ENCODE measurements around the gene HMX3. TPM values are rescaled to one million over a fixed set of nuclear protein-coding genes. Genes with fewer than 3 reads are reported as not detected.

HMX3 gene
- total RNA-seq, 1 experiment from 2014 or later, result 0.45 TPM

DNA sequence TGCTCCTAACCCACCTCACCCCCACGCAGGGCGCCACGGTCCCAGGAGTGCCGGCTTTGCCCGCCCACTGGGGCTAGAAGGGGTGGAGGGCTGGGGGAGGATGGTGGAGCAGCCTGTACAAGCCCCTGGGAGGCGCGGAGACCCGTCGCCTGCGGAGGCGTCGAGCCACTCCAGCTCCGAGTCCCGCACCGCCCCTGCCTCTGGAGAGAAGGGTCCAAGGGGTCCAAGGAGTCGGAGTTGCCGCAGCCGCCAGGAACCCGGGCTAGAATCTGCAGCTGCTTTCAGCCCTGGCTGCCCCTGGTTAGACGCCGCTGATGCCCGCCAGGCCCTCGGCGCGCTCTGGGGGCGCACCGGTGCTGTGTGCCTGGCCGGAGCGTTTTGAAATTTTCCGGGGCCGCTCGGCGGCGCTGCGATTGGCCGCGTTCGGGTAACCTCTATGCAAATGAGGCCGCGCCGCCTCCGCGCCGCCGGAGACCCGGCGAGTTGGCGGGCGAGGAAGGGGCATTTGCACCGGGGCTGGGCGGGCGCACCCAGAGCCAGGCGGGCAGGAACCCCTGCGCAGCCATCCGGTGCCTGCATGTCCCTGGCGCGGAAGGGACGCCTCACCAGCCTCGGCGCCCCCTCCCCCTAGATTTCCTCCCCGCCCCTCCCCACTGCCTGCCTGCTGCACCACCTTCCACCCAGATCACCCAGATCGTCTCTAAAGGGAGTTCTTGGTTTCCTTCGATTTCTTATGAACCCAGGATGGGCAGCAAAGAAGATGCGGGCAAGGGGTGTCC is 12.1 kb downstream of the HMX3 start, which contains the start of gene HMX2:
Gene HMX2 (plus strand): TSS at position 502 of the 779 bp plus-strand sequence. CDS start 243 bp downstream, at position 745.
- DNase-seq (ENCODE audit: low spot score), result no peak

DNA sequence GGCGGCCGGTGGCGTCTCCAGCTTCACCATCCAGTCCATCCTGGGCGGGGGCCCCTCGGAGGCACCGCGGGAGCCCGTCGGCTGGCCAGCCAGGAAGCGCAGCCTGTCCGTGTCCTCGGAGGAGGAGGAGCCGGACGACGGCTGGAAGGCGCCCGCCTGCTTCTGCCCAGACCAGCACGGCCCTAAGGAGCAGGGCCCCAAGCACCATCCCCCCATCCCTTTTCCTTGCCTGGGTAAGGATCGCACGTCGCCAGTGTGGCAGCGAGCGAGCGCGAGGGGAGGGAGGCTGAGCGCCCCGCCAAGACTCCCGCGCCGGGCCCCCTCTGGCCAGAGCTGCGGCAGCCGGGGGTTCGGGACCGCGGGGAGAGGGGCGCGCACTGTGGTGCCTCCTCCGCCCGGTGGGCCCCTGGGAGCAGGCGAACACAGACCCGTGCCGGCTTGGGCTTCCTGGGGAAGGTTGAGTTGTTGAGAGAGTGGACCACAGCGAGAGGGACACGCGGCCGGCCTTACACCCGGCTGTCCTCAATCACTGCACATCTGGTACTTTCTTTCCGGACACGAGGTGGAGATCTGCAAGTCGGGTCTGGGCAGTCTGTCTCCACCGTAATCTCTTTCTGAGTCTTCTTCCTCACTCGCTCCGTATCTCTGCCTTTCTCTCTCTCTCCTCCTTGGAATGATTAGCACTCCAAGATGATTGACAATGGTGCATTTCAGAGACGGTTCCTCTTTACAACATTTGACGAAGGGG is 12.8 kb downstream of the HMX3 start:
- DNase-seq (ENCODE audit: low spot score), result no peak

DNA sequence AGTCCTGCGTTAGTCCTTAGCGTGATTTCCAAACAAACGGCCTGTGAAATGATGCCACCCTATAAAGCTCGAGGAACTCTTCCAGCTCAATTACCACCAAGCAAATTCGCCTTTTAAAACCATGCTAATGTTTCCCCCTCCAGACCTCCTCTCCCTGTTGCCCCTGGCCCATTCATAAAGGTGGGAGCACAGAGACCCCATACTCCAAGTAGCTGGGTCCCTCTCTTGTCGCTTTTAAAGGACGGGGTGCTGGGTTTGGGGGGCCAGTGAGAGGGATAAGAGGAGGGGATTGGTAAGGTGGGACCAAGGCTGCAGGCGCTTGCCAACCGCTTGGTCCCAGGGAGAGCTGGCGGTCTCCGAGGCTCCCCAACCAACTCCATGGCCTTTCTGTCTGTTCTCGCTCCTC is 13.4 kb downstream of the HMX3 start:
- DNase-seq (ENCODE audit: low spot score), result no peak

DNA sequence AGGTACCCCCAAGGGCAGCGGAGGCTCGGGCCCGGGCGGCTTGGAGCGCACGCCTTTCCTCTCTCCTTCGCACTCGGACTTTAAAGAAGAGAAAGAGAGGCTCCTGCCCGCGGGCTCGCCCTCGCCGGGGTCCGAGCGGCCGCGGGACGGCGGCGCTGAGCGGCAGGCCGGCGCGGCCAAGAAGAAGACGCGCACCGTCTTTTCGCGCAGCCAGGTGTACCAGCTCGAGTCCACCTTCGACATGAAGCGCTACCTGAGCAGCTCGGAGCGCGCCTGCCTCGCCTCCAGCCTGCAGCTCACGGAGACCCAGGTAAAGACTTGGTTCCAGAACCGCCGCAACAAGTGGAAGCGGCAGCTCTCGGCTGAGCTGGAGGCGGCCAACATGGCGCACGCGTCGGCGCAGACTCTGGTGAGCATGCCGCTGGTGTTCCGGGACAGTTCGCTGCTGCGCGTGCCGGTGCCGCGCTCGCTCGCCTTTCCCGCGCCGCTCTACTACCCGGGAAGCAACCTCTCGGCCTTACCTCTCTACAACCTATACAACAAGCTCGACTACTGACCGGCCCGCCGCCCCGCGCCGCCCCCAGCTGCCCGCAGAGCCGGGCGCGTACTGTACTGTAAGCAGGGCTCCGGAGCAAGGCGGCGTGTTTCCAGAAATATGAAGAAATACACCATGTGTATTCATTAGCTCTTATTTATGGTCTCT is 13.9 kb downstream of the HMX3 start:
- no peak for DNase-seq (ENCODE audit: low spot score)

DNA sequence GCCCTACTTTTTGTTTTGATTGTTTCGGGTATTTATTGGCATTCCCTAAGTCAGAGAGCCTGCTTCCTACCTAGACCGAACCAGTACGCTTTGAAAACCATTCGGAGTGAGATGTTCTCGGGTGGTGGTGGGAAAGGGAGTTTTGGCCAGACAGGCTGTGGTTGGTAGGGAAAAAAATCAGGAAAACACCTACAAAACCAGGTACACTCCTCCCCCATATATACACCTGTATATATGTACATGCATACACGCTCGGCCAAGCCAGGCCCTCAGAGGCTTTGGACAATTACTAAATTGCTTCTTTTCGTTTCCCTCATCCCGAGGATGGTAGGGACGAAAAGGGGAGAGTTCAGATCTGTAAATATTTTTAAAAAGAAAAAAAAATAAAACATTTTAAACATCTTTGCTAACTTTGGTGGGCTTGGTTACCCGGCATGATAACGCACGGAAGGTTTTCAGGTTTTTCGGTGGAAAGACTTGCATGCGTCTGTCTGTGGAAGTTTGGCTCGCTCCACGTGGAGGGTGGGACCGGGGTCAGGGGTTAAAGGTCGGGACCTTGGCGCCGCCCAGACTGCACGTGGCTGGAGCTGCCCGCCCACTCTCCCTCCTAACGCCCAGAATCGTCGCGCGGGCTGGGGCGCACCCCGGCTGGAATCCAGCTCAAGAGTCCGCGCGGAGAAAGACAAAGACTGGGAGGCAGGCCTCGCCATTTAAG is 14.7 kb downstream of the HMX3 start:
- DNase-seq (ENCODE audit: low spot score), result no peak

DNA sequence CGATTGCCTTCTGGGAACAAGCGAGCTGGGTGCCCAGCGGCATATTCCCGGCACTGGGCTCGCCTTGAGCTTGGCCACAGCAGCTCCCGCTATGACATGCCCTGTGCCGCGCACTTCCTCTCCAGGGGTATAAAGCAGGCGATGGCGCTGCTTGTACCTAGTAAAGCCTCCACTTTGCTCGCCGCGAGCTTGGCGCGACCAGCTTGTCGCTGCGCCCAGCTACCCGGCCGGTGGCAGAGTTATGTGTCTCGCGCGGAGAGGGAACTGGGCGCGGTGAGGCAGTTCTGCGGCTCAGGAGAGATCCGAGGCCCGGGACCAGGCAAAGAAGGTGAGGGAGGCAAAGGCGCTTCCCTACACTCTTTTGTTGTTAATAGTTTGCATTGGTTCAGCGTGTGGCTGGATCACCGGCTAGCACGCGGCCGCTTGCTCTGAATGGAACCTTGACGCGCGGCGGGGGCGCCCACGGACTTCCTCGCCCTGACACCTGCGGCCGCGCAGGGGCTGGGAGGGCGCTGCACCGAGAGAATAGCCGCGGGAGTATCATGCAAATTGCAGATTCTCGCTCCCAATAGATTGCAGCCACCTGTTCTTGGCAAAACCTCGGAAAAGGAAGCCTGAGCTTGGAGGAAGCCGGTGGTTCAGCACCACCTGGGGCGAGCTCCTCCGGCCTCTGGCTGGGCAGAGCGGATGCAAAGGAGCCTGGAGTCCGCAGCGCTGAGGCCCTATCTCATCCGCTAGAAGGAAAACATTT is 15.4 kb downstream of the HMX3 start:
- no peak for DNase-seq (ENCODE audit: low spot score)

DNA sequence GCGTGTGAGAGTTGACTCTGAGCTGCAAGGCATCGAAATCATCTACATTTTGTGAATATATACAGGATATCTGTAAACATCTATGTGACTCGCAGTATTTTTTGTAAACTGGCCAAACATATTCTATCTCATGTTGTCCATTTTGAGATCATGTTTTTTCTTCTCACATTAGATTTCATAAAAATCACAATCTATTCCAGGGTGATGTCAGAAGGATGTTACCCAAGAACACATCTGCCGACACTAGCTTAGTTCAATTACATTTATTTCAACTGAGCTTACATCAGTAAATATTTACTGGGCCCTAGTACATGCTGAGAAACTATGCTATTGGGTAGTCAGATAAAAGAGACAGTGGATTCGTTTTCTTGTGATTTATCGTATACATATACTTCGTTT is 16.0 kb downstream of the HMX3 start:
- DNase-seq (ENCODE audit: low spot score), result no peak

DNA sequence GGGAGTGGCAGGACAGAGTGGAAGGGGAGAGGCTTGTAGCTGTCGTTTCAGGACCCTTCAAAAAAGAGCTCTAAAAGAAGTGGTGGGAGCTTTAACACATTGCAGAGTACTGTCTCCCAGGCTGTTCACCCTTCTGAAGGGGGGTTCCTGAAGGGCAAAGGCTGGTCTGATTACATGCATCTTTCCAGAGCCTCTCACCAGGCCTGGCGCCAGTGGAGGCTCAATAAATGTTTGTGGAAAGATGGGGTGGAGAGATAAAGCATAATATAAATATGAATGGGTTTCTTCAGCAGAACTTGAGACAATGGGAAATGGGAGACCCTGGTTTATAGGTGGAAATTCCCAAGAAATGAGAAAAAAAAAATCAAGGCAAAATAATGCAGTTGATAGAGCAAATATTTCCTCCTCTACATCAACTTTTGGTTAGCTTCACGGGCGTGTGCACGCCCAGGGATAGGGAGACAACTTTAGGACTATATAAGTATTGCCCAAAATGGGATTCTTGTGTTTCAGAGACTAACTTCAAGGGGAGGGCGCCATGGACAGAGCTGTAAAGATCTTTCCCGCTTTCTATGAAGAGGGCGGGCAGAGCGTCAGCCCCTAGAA is 17.8 kb downstream of the HMX3 start:
- no peak for DNase-seq (ENCODE audit: low spot score)

DNA sequence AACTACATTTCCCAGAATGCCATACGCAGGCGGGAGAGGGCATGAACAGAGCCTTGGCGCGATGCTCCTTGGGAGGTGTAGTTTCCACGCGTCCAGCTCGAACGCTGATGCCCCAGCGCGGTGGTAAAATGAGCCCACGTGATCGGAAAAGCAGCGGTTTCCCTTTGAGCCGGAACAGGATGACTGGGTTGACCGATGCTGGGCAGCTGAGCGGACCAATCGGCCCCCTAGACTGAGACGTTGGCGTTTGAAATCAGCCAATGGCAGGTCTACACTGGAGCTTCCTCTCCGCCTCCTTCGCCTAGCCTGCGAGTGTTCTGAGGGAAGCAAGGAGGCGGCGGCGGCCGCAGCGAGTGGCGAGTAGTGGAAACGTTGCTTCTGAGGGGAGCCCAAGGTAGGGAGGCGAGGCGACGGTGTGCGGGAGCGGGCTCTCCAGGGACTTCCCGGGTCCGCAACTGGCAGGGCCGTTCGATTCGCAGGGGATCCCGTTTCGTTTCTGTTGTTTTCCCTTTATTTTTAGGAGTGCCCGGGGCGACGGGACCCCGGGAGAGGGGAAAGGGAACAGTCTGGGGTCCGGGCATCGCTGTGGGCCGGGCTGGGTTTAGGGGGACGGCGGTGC is 18.4 kb downstream of the HMX3 start, which contains the start of gene BUB3:
Gene BUB3 (plus strand): TSS at position 311 of the 619 bp plus-strand sequence. CDS start 516 bp downstream, outside the sequence.
- DNase-seq (ENCODE audit: low spot score), result peak; percentile 99

DNA sequence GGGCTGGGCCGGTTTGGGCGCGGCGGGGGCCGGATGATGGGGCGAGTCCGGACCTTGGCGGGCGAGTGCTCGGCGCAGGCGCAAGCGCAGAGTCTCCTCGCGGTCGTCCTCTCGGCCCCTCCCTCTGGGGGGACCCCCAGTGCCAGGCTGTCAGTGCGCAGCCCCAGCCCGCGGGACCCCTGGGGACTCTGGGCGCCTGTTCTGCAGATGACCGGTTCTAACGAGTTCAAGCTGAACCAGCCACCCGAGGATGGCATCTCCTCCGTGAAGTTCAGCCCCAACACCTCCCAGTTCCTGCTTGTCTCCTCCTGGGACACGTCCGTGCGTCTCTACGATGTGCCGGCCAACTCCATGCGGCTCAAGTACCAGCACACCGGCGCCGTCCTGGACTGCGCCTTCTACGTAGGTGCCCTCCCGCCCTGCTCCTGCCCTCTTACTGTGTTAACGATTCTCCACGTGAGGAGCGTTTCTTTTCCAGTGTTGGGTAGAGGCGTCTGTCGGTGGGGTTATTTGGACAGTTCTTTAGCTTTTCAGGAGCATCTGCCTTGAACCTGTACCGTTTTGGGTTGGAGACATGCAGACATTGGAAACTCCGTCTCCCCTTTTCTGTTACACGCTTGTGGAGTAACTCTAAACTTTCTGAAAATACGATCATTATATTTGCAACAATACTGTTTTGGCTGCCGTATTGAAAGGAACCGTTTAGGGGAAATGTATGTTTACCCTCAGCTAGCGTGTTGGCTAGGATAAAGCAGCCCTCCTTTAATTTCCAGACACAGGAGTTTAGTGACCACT is 19.1 kb downstream of the HMX3 start:
- DNase-seq (ENCODE audit: low spot score), result peak; percentile 25

DNA sequence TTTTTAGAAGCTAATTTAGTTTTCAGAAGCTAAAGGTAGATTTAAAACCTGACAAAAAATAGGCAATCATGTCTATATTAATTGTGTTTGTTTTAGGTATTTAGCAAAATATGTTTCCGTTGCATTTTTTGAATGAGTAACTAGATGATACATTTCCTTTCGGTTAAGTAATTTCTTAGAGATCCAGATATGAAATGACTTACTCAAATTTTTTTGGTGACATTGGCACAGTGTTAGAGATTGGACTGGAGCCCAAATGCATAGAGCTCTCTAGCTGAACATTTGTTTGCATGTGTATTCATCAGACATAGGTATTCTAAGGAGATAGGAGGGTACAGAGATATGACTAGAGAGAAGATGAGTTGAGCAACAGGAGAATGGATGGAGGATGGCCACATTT is 20.3 kb downstream of the HMX3 start:
- DNase-seq (ENCODE audit: low spot score), result no peak

DNA sequence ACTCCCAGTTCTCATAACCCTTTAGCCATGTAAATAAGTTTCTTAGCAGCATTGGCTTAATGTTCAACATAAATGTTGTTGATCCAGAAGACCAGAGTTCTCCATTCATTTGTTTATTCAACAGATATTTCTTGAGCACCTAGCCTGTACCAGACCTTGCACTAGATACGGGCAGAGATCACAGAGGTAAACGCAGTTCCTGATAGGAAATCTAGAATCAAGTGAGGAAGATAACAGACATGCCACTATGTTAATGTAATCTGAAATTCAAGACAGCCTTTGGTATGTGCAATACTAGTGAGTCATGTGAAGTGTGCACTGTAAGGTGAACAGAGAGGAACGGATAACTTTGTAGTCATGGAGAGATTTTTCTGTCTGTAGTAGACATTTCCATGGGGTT is 21.4 kb downstream of the HMX3 start:
- DNase-seq (ENCODE audit: low spot score), result no peak

DNA sequence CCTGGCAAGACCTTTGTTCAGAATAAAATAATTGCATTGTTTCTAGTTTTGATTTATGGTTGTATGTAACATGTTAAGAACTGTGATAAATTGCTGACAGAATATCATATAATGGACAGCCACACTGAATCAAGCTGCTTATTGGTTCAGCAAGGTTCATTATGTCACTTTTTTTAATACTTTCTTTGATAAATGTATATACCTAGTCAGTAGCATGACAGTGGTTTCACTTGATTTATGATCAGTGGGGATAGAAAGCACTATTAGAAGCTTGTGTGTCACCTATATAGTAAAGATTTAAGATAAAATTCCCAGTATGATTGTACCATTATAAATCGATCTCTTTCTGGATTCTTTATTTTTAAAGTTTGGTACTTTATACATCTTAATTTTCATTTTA is 22.9 kb downstream of the HMX3 start:
- DNase-seq (ENCODE audit: low spot score), result no peak

DNA sequence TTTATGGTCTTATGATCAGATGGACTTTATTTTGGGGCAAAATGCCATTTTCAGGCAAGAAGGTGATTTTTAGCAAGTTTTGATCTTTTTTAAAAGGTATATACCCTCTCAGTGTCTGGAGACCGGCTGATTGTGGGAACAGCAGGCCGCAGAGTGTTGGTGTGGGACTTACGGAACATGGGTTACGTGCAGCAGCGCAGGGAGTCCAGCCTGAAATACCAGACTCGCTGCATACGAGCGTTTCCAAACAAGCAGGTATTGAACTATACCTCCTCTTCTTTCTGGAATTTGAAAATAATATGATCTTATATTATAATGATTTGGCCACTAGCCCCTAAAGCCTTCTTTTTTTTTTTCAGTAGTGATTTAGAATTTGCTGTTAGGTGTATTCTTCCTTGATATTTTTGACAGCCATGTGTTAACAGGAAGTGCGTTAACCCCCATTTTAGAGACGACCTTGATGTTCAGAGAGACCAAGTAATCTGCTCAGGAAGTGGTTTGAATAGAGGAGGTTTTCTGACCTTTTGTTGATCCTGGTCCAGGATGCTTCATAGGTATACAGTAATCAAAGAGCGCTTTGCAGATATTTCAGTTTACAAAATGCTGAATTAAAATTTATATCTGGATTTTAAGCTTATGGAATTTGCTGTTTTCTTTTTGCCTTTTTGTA is 24.7 kb downstream of the HMX3 start:
- no peak for DNase-seq (ENCODE audit: low spot score)

DNA sequence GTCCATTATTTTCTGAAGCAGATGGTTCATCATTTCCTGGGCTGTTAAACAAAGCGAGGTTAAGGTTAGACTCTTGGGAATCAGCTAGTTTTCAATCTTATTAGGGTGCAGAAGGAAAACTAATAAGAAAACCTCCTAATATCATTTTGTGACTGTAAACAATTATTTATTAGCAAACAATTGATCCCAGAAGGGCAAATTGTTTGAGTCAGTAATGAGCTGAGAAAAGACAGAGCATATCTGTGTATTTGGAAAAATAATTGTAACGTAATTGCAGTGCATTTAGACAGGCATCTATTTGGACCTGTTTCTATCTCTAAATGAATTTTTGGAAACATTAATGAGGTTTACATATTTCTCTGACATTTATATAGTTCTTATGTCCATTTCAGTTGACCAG is 28.5 kb downstream of the HMX3 start:
- no peak for DNase-seq (ENCODE audit: low spot score)

DNA sequence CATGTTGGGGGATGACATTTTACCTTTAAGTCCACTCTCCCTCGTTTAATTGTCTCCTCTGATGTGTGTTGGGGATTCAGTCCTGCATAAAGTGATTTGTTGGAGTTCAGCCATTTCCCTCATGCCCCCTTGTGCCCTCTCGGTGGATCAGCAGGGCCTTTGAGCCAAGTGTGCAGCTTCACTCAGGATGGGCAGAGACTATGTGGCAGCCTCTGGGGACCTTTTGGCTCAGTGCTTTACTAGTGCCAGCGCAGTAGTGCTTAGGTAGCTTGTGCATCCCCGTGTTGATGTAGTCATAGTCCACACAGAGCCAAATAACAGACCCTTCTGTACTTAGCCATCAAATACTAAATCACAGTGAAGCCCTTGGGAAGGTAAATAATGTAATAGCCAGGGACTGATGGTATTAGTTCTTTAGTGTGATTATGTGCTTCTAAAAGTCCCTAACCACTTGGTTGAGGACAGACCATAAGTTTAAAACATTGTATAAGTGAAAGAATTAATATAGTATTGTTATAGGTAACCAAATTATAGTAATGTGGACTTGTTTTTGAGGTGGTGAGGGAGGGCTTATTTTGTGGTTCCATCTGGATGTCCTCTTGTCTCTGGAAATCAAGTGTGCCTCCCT is 29.8 kb downstream of the HMX3 start:
- DNase-seq (ENCODE audit: low spot score), result no peak

DNA sequence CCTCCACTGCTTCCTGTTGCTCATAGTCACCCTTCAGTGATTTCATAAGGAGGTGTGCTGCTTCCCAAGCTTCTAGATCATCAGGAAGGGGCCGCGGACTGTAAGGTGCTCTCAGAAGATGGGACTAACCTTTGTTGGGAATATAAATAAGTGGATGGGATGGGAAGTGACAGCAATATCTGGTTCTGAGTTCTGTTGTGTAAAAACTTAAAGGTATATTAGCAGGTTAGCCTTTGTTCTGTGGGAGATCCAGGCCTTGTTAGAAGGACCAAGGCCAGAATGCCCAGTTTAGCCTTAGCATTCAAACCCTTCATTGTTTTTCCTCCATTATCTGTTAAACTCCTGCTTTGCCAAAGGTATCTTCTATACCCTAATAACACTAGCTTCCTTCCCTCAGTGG is 30.8 kb downstream of the HMX3 start:
- no peak for DNase-seq (ENCODE audit: low spot score)

DNA sequence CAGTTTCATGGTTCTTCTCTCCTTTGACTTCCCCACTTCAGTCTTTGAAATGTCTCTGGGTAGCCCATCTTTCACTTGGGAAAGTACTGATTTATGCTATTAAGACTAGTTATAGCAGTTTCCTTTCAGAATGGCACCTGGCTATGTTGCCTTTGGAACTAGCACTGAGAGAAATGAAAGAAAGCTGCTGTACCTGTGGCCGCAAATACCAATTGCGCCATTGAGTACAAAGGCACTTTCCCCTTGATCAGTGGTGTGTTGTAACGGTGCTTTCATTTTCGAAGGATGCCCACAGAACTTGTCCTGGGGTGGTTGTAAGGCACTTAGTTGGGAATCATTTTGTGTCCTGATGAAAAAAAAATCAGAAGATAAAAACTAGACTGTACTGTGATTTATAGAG is 35.2 kb downstream of the HMX3 start:
- DNase-seq (ENCODE audit: low spot score), result no peak

All from H4 (cell line).